HCT116 (cell line): Measurements from ENCODE around the gene FRK. TPM values are rescaled to one million over a fixed set of nuclear protein-coding genes. Genes with fewer than 3 reads are reported as not detected.
"Not testable (repeated sequence)": the region's sequence is repeated elsewhere in the genome, so short reads cannot be mapped to it uniquely, and the experiment has no call there.

Experiments
- ATAC-seq: fragments of 200-7000 bp; cut with Tn5 transposase; 2 replicates; pipeline ENCODE4 v1.9.1; 2020; ENCODE audit warnings: mild to moderate bottlenecking, moderate library complexity
- BruUV-seq: library from RNA; stranded (reverse); fragments of 400-500 nt; replicated peaks from 2 replicates; lab custom pipeline; 2021; lab: Mats Ljungman, UMichigan
- CTCF ChIA-PET: fragments of 300-600 bp; sonication (Branson Sonifier 250); formaldehyde crosslinking; loops from one replicate; lab custom pipeline; 2021; ENCODE audit warnings: antibody characterized with exemption; lab: Charles Lee
- POLR2A ChIA-PET: fragments of 300-600, 350-600 bp; sonication (Branson Sonifier 250); formaldehyde crosslinking; loops from one replicate; lab custom pipeline; 2021; ENCODE audit warnings: antibody characterized with exemption; lab: Charles Lee
- RAD21 ChIA-PET, 2 experiments: fragments of 300-600 bp; sonication (Branson Sonifier 250); formaldehyde crosslinking; loops; one replicate each; lab custom pipeline; 2023; ENCODE audit warnings: low total read pairs in 2 of 2; ENCODE audit not compliant: uncharacterized antibody in 2 of 2, unreplicated experiment in 2 of 2, low non-redundant PET in 1 of 2; lab: Charles Lee
- DNase-seq: peaks from one replicate; pipeline ENCODE4 v3.0.0-alpha.2; 2010; ENCODE audit warnings: low read depth, low spot score
- H2AFZ ChIP-seq: fragments of 200-600 bp; shearing (Covaris generic), sonication (generic); 2 replicates; pipeline ENCODE4 v1.6.1; 2017; ENCODE audit warnings: low read depth, mixed run types, mixed read lengths, antibody characterized with exemption, low read length; ENCODE audit not compliant: poor library complexity, severe bottlenecking
- H3K27ac ChIP-seq: 2 replicates; pipeline ENCODE4 v1.5.1; 2012; ENCODE audit warnings: low read depth, low read length
- H3K27me3 ChIP-seq: fragments of 200-600 bp; sonication (generic); 2 replicates; pipeline ENCODE4 v1.6.1; 2016; ENCODE audit warnings: mixed run types, low read length, mixed read lengths; ENCODE audit not compliant: insufficient read depth
- H3K36me3 ChIP-seq, 2 experiments: fragments of 200-500 bp in 1 of 2; fragments of 200-600 bp in 1 of 2; sonication (Bioruptor generic) in 1 of 2; sonication (generic) in 1 of 2; 2 replicates each; pipeline versions ENCODE4 v1.5.1 to v1.6.1; 2014 to 2016; ENCODE audit warnings: low read length in 2 of 2, inconsistent platforms in 1 of 2, mixed read lengths in 1 of 2, mixed run types in 1 of 2; ENCODE audit not compliant: insufficient read depth in 2 of 2, control insufficient read depth in 1 of 2
- H3K4me1 ChIP-seq, 2 experiments: fragments of 200-600 bp in 1 of 2; sonication (generic) in 1 of 2; 2 replicates each; pipeline versions ENCODE4 v1.5.1 to v1.6.1; 2012 to 2017; ENCODE audit warnings: low read length in 2 of 2, inconsistent platforms in 1 of 2, mild to moderate bottlenecking in 1 of 2, mixed read lengths in 1 of 2, mixed run types in 1 of 2, moderate library complexity in 1 of 2; ENCODE audit not compliant: insufficient read depth in 2 of 2, control insufficient read depth in 1 of 2
- H3K4me2 ChIP-seq: fragments of 200-600 bp; sonication (generic); 2 replicates; pipeline ENCODE4 v1.6.1; 2017; ENCODE audit warnings: mixed run types, low read length, mixed read lengths
- H3K4me3 ChIP-seq, 2 experiments: fragments of 200-600 bp in 1 of 2; sonication (generic) in 1 of 2; replicated peaks in 1 of 2; 2 replicates each; pipeline ENCODE4 v1.5.1; 2011 to 2016; ENCODE audit warnings: low read length in 2 of 2, control low read depth in 1 of 2, low read depth in 1 of 2, mild to moderate bottlenecking in 1 of 2, mixed read lengths in 1 of 2, mixed run types in 1 of 2
- H3K79me2 ChIP-seq: fragments of 200-600 bp; sonication (generic); 2 replicates; pipeline ENCODE4 v1.6.1; 2017; ENCODE audit warnings: mild to moderate bottlenecking, mixed run types, low read length, moderate library complexity, mixed read lengths; ENCODE audit not compliant: insufficient read depth
- H3K9ac ChIP-seq: fragments of 200-600 bp; sonication (generic); 2 replicates; pipeline ENCODE4 v1.6.1; 2016; ENCODE audit warnings: low read length, mixed read lengths
- H3K9me2 ChIP-seq: fragments of 200-600 bp; sonication (generic), shearing (Covaris generic); 2 replicates; pipeline ENCODE4 v1.6.1; 2017; ENCODE audit warnings: mixed run types, mild to moderate bottlenecking, moderate library complexity; ENCODE audit not compliant: insufficient read depth
- H3K9me3 ChIP-seq, 2 experiments: fragments of 200-500 bp in 1 of 2; fragments of 200-600 bp in 1 of 2; sonication (Bioruptor generic) in 1 of 2; sonication (generic) in 1 of 2; 2 replicates each; pipeline ENCODE4 v1.6.1; 2014 to 2017; ENCODE audit warnings: low read length in 2 of 2, mixed read lengths in 2 of 2, inconsistent platforms in 1 of 2, low read depth in 1 of 2, mild to moderate bottlenecking in 1 of 2, mixed run types in 1 of 2, moderate library complexity in 1 of 2; ENCODE audit not compliant: control insufficient read depth in 1 of 2, insufficient read depth in 1 of 2
- H4K20me1 ChIP-seq: fragments of 200-600 bp; sonication (generic), shearing (Covaris generic); 2 replicates; pipeline ENCODE4 v1.6.1; 2017; ENCODE audit warnings: mixed run types, mild to moderate bottlenecking, moderate library complexity; ENCODE audit not compliant: insufficient read depth
- RAD21 ChIP-seq: IDR thresholded peaks from 2 replicates; pipeline ENCODE4 v1.6.1; 2012; ENCODE audit warnings: low read depth, mild to moderate bottlenecking
- ZBTB33 ChIP-seq: IDR thresholded peaks from 2 replicates; pipeline ENCODE4 v1.6.1; 2011; ENCODE audit warnings: mild to moderate bottlenecking, low read length, moderate library complexity; ENCODE audit not compliant: insufficient replicate concordance; ENCODE audit errors: extremely low read depth
- intact Hi-C: fragments of 100-400 bp; cut with micrococcal nuclease; formaldehyde crosslinking; loops from 2 replicates; pipeline ENCODE4 v1.10.0; 2022
- total RNA-seq: library from RNA; stranded (reverse); gene quantifications from one replicate; pipeline ENCODE4 v1.2.1, GENCODE V29; 2021; ENCODE audit not compliant: unreplicated experiment
- TF ChIP-seq, protein P1 (sequence below), 3 experiments: fragments of 200-600 bp in 1 of 3; sonication (generic) in 1 of 3; IDR thresholded peaks in 2 of 3; conservative IDR thresholded peaks in 1 of 3; 2 replicates each; pipeline ENCODE4 v1.5.1; 2012 to 2017; ENCODE audit warnings: low read depth in 2 of 3, low read length in 2 of 3, antibody characterized with exemption in 1 of 3, borderline replicate concordance in 1 of 3, control low read depth in 1 of 3, mild to moderate bottlenecking in 1 of 3, mixed read lengths in 1 of 3, mixed run types in 1 of 3, moderate library complexity in 1 of 3; ENCODE audit not compliant: insufficient read depth in 1 of 3

Gene FRK
- total RNA-seq, 1 experiment from 2014 or later: 3.7 TPM

GRCh38 chr6:116096979-116097816 lies 36.5 kb upstream of the FRK start:
- intact Hi-C loops: loop anchor here (2.0 to 5.0 kb wide), 3 partner anchors 86 to 1350 kb away; no protein-coding TSS in a partner anchor
- POLR2A ChIA-PET: no interaction called here

GRCh38 chr6:116096048-116096759 lies 35.5 kb upstream of the FRK start:
- intact Hi-C loops: loop anchor here (2.0 to 5.0 kb wide), 3 partner anchors 85 to 1349 kb away; no protein-coding TSS in a partner anchor

More at GRCh38 chr6:116096979-116097816, 36.5 kb upstream of the FRK start:
- Histone ChIP-seq H4K20me1 (no peaks in the 10 kb centered on the region), H3K4me1 (peaks cover 6 to 18% of the 10 kb centered on the region in 2 experiments; a peak in 3 of 4 replicates), H2AFZ (no peak overlapping the region), H3K27me3 (no peaks in the 10 kb centered on the region), H3K27ac (no peak overlapping the region), H3K4me2 (no peak overlapping the region), H3K9me2 (no peaks in the 10 kb centered on the region), H3K4me3 (no peak overlapping the region), H3K9me3 (peaks cover 5 to 10% of the 10 kb centered on the region in 2 experiments; a peak in 2 of 4 replicates), H3K36me3 (no peaks in the 10 kb centered on the region), H3K79me2 (peaks cover 10% of the 10 kb centered on the region), H3K9ac (no peak overlapping the region)
- DNase-seq: no peak
- BruUV-seq: no TSS peak
- ATAC-seq: no peak
- ChIA-PET CTCF (interaction anchor here (0.6 to 3.0 kb wide), 14 partner anchors 9 to 201 kb away, joined by 3 to 39 read pairs (median 4); partner anchors contain the start of gene FRK), RAD21 (interaction anchor here in 1 of 2 experiments (1.4 kb wide), 1 partner anchor 86 kb away, joined by 9 read pairs; no protein-coding TSS in a partner anchor)
- TF ChIP-seq ZBTB33 (no peak), RAD21 (peak; percentile 65)
- TF ChIP-seq, protein P1, sequence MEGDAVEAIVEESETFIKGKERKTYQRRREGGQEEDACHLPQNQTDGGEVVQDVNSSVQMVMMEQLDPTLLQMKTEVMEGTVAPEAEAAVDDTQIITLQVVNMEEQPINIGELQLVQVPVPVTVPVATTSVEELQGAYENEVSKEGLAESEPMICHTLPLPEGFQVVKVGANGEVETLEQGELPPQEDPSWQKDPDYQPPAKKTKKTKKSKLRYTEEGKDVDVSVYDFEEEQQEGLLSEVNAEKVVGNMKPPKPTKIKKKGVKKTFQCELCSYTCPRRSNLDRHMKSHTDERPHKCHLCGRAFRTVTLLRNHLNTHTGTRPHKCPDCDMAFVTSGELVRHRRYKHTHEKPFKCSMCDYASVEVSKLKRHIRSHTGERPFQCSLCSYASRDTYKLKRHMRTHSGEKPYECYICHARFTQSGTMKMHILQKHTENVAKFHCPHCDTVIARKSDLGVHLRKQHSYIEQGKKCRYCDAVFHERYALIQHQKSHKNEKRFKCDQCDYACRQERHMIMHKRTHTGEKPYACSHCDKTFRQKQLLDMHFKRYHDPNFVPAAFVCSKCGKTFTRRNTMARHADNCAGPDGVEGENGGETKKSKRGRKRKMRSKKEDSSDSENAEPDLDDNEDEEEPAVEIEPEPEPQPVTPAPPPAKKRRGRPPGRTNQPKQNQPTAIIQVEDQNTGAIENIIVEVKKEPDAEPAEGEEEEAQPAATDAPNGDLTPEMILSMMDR (IDR thresholded peaks at IDR 0.05 in 2 of 3, conservative IDR thresholded peaks at IDR 0.05 in 1 of 3; ENCODE audit: borderline replicate concordance in 1 of 3, insufficient read depth in 1 of 3, low read depth in 2 of 3, low read length in 2 of 3): peak in 2 of 3 experiments; percentile 35 to 50; a peak in 4 of 6 replicates

More at GRCh38 chr6:116096048-116096759, 35.5 kb upstream of the FRK start:
- H3K27ac ChIP-seq, H3K79me2 ChIP-seq, DNase-seq, H3K36me3 ChIP-seq, H3K9me2 ChIP-seq, H4K20me1 ChIP-seq, H2AFZ ChIP-seq, H3K27me3 ChIP-seq, H3K9me3 ChIP-seq, H3K9ac ChIP-seq, H3K4me2 ChIP-seq, BruUV-seq, POLR2A ChIA-PET, H3K4me3 ChIP-seq, H3K4me1 ChIP-seq, ATAC-seq: not testable (repeated sequence)
- RAD21 ChIA-PET: interaction anchor here in 1 of 2 experiments (1.4 kb wide), 1 partner anchor 85 kb away, joined by 9 read pairs; no protein-coding TSS in a partner anchor
- CTCF ChIA-PET: interaction anchor here (0.8 to 3.0 kb wide), 9 partner anchors 10 to 200 kb away, joined by 3 to 39 read pairs (median 4); partner anchors contain the start of gene FRK
